Measurements from ENCODE around the gene PRR33.

- TF ChIP-seq CTCF (conservative IDR thresholded peaks at IDR 0.05 in 1 of 2, IDR thresholded peaks at IDR 0.05 in 1 of 2; ENCODE audit: extremely low read depth in 1 of 2, insufficient read depth in 1 of 2, low read depth in 1 of 2, low read length in 2 of 2) (no peak), EZH2 (IDR thresholded peaks at IDR 0.05; ENCODE audit: borderline replicate concordance, low read length) (no peak)
These were observed 42.9 kb downstream of the PRR33 start for GRCh38 chr11:1848640-1849430.

Data from mammary epithelial cell (primary cell).